GM12878 (cell line): ENCODE data around the gene SLC39A11. TPM values are rescaled to one million over a fixed set of nuclear protein-coding genes. Genes with fewer than 3 reads are reported as not detected.

ENCODE experiments used
- ATAC-seq: fragments of 200-7000 bp; cut with Tn5 transposase; 3 replicates; pipeline ENCODE4 v1.9.1; 2020; ENCODE audit warnings: mild to moderate bottlenecking, moderate library complexity
- BruUV-seq: library from RNA; stranded (reverse); fragments of 400-500 nt; replicated peaks from 2 replicates; lab custom pipeline; 2021; lab: Mats Ljungman, UMichigan
- CTCF ChIA-PET: fragments of 300-600 bp; sonication (Branson Sonifier 250); formaldehyde crosslinking; extraction: SDS; loops from one replicate; lab custom pipeline; 2021; ENCODE audit warnings: inconsistent platforms; lab: Yijun Ruan, JAX
- POLR2A ChIA-PET: fragments of 350-600 bp; formaldehyde crosslinking; extraction: SDS; loops from one replicate; lab custom pipeline; 2021; ENCODE audit warnings: inconsistent platforms; lab: Charles Lee
- RAD21 ChIA-PET: fragments of 300-600 bp; sonication (Branson Sonifier 250); formaldehyde crosslinking; loops from one replicate; lab custom pipeline; 2023; ENCODE audit warnings: antibody characterized with exemption; ENCODE audit not compliant: unreplicated experiment; lab: Charles Lee
- SMC1A ChIA-PET: fragments of 300-600 bp; sonication (Branson Sonifier 250); formaldehyde crosslinking; loops from one replicate; lab custom pipeline; 2023; ENCODE audit not compliant: unreplicated experiment, uncharacterized antibody; lab: Charles Lee
- DNase-seq: peaks from one replicate; pipeline ENCODE4 v3.0.0-alpha.2; 2011; ENCODE audit warnings: low read depth, low spot score
- FAIRE-seq: peaks from 3 replicates; lab custom pipeline; 2011; peaks lifted over from hg19 to GRCh38; lab: Jason Lieb, UNC
- H2AFZ ChIP-seq: 2 replicates; pipeline ENCODE4 v1.6.0; 2011; ENCODE audit warnings: low read depth, low read length, control low read depth; ENCODE audit not compliant: control insufficient read depth
- H3K27ac ChIP-seq: 2 replicates; pipeline ENCODE4 v1.5.1; 2011; ENCODE audit warnings: control low read depth; ENCODE audit not compliant: control insufficient read depth, insufficient read depth
- H3K27me3 ChIP-seq, 2 experiments: replicated peaks in 1 of 2; 2 replicates each; pipeline versions ENCODE4 v1.6.0 to v1.6.1; 2011; ENCODE audit warnings: low read length in 1 of 2; ENCODE audit not compliant: control insufficient read depth in 2 of 2, insufficient read depth in 2 of 2
- H3K36me3 ChIP-seq, 2 experiments: 2 replicates each; pipeline ENCODE4 v1.5.1; 2011; ENCODE audit warnings: low read length in 1 of 2; ENCODE audit not compliant: control insufficient read depth in 2 of 2, insufficient read depth in 2 of 2
- H3K4me1 ChIP-seq: 2 replicates; pipeline ENCODE4 v1.6.1; 2011; ENCODE audit warnings: mild to moderate bottlenecking, low read length, moderate library complexity, mixed read lengths; ENCODE audit not compliant: control insufficient read depth, insufficient read depth
- H3K4me2 ChIP-seq: 2 replicates; pipeline ENCODE4 v1.6.0; 2011; ENCODE audit warnings: control low read depth; ENCODE audit not compliant: control insufficient read depth, insufficient read depth
- H3K4me3 ChIP-seq: fragments of 200-600 bp; sonication (generic); 2 replicates; pipeline ENCODE4 v1.5.1; 2016
- H3K79me2 ChIP-seq: 2 replicates; pipeline ENCODE4 v1.6.0; 2011; ENCODE audit warnings: low read length; ENCODE audit not compliant: control insufficient read depth, insufficient read depth
- H3K9ac ChIP-seq: 2 replicates; pipeline ENCODE4 v1.8.0; 2011; ENCODE audit warnings: low read length, control low read depth, mixed read lengths; ENCODE audit not compliant: control insufficient read depth, insufficient read depth
- H3K9me3 ChIP-seq: replicated peaks from 3 replicates; pipeline ENCODE4 v1.5.1; 2011; ENCODE audit warnings: mild to moderate bottlenecking, low read length; ENCODE audit not compliant: control insufficient read depth, insufficient read depth
- H4K20me1 ChIP-seq: 2 replicates; pipeline ENCODE4 v1.6.0; 2011; ENCODE audit not compliant: control insufficient read depth, insufficient read depth
- BMI1 ChIP-seq: fragments of 450-650 bp; IDR thresholded peaks from 2 replicates; pipeline ENCODE4 v1.6.1; 2016; ENCODE audit warnings: mild to moderate bottlenecking, moderate library complexity, borderline replicate concordance
- FOXM1 ChIP-seq: IDR thresholded peaks from 2 replicates; pipeline ENCODE4 v1.6.1; 2012; ENCODE audit warnings: low read depth, mild to moderate bottlenecking, inconsistent platforms, low read length, moderate library complexity
- GATAD2B ChIP-seq: fragments of 450-650 bp; conservative IDR thresholded peaks from 2 replicates; pipeline ENCODE4 v1.6.1; 2017; ENCODE audit warnings: low read depth, mild to moderate bottlenecking, moderate library complexity
- MEF2A ChIP-seq: IDR thresholded peaks from 2 replicates; pipeline ENCODE4 v1.6.1; 2011; ENCODE audit warnings: low read depth, mild to moderate bottlenecking, low read length, moderate library complexity; ENCODE audit not compliant: insufficient read depth
- MEF2B ChIP-seq: fragments of 450-650 bp; IDR thresholded peaks from 2 replicates; pipeline ENCODE4 v1.6.1; 2018; ENCODE audit warnings: mild to moderate bottlenecking, moderate library complexity; ENCODE audit not compliant: partially characterized antibody, poor library complexity, severe bottlenecking
- NBN ChIP-seq: fragments of 450-650 bp; IDR thresholded peaks from 2 replicates; pipeline ENCODE4 v1.6.1; 2016
- RB1 ChIP-seq: fragments of 450-650 bp; formaldehyde crosslinking; IDR thresholded peaks from 2 replicates; pipeline ENCODE4 v1.6.1; 2017; ENCODE audit warnings: mild to moderate bottlenecking, borderline replicate concordance
- SMARCA5 ChIP-seq: fragments of 450-650 bp; IDR thresholded peaks from 2 replicates; pipeline ENCODE4 v1.6.1; 2017; ENCODE audit warnings: mild to moderate bottlenecking
- SP1 ChIP-seq: IDR thresholded peaks from one replicate; pipeline ENCODE4 v1.6.1; 2011; ENCODE audit warnings: low read depth, low read length
- TBL1XR1 ChIP-seq: IDR thresholded peaks from 2 replicates; pipeline ENCODE4 v1.6.1; 2012; ENCODE audit warnings: low read depth, low read length, improper control_type of control experiment
- ZBED1 ChIP-seq: IDR thresholded peaks from 2 replicates; pipeline ENCODE4 v1.6.1; 2016; ENCODE audit warnings: borderline replicate concordance
- WGBS: methylation state at CpG from one replicate; pipeline ENCODE4 v1.1.6; 2016; ENCODE audit warnings: low lambda C conversion rate; ENCODE audit not compliant: insufficient replicate concordance, insufficient coverage; ENCODE audit errors: missing lambda C conversion rate; 5-methylcytosine and 5-hydroxymethylcytosine counted together
- in situ Hi-C: fragments of 300-500 bp; cut with MboI; formaldehyde crosslinking; loops from 9 replicates; pipeline ENCODE4 v1.14.3; 2018; ENCODE audit warnings: mixed read lengths
- intact Hi-C: fragments of 100-400 bp; cut with micrococcal nuclease; formaldehyde crosslinking; loops from one replicate; pipeline ENCODE4 v1.14.2; 2022; ENCODE audit not compliant: unreplicated experiment
- polyA plus RNA-seq, 11 experiments: library from polyadenylated mRNA; depleted of rRNA in 4 of 11; unstranded in 6 of 11; stranded (reverse) in 5 of 11; fragments of >200 nt; fragmentation: Nextera tagmentation in 4 of 11; fragmentation: Illumina TruSeq in 1 of 11; extraction: Ambion mirVana in 4 of 11; extraction: Trizol in 1 of 11; gene quantifications; 1 replicate in 1 of 11; 2 replicates in 10 of 11; pipeline versions ENCODE4 v1.2.1 to v1.2.3, GENCODE V29; 2011 to 2016; ENCODE audit warnings: inconsistent platforms in 2 of 11, missing spikeins in 2 of 11, low read depth in 1 of 11
- total RNA-seq, 4 experiments: library from RNA; depleted of rRNA in 3 of 4; stranded (reverse); fragments of >200 nt in 3 of 4; fragmentation: Illumina TruSeq in 1 of 4; extraction: Trizol in 1 of 4; gene quantifications; 2 replicates each; pipeline versions ENCODE4 v1.2.1 to v1.2.3, GENCODE V29; 2013 to 2021
- TF ChIP-seq, protein P1 (sequence below): IDR thresholded peaks from 2 replicates; pipeline ENCODE4 v1.6.1; 2012; ENCODE audit warnings: low read length, inconsistent platforms
- TF ChIP-seq, protein P2 (sequence below): fragments of 450-650 bp; IDR thresholded peaks from 2 replicates; pipeline ENCODE4 v1.6.1; 2017; ENCODE audit warnings: low read depth, mild to moderate bottlenecking, moderate library complexity
- TF ChIP-seq, protein P3 (sequence below): fragments of 450-650 bp; formaldehyde crosslinking; IDR thresholded peaks from 2 replicates; pipeline ENCODE4 v1.4.0; 2020; ENCODE audit warnings: mild to moderate bottlenecking, moderate library complexity

The SLC39A11 gene
- total and polyA plus RNA-seq, 10 of the 15 experiments (the other 5 are each of a cell fraction or from before 2014, with no cell fraction given): 8.6 to 23.8 (median 14.0) TPM

DNA sequence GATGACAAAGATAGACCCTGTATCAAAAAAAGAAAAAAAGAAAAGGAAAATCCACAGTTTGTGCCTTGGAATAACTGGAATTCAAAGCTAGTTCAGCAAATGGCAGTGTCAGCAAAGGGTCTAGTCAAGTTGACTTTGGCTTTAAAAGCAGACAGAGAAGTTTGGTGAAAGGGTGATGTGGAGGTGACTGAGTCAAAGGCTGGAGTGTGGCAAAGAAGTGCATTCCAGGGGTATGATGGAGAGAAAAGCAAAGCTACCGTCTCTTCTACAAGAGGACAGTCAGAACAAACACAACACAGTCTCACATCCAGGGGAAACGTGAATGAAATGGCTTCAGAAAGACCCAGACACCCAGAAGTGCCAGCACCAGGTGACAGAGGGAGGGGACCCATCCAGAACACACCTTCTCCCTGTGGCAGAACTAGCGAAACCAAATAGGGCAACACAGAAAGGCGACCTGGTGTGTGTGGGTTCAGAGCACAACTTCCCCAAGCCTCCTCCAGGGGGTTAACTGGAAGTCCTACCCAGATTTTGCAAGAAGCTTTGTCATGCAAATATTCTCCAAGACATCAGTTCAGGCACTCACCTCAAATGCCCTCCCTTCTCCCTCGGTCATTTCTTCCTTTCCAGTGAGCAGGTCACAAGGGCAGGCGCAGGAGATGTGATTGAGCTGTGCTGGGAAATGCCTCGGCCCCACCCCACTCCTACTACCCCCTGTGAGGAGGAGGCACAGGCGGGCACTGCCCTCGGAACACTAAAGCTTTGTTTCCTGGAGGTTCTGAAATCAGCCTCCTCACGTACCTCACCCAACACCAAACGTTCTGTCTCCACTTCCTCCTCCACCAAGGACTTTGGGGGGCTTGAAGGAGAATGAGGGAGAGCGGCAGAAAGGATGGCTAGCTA, 489.7 kb downstream of the SLC39A11 start:
- H3K9me3 ChIP-seq: peaks cover 4% of the 10 kb centered on the region; the same call in 2 of the 3 replicates
- H3K9ac ChIP-seq: no peak overlapping the region; the same call in 1 of the 2 replicates
- DNase-seq (no peak), FAIRE-seq (peak; percentile 78), ATAC-seq (peak; percentile 62)
- no peaks in the 10 kb centered on the region for H3K36me3 ChIP-seq
- in situ Hi-C loops: no loop called here
- no peaks in the 10 kb centered on the region for H3K79me2 ChIP-seq
- H3K27me3 ChIP-seq: no peaks in the 10 kb centered on the region
- H3K4me3 ChIP-seq: no peak overlapping the region
- RAD21 ChIA-PET: interaction anchor here (0.7 to 5.5 kb wide), 16 partner anchors 8 to 562 kb away, joined by 3 to 43 read pairs (median 4); partner anchors contain the start of gene SSTR2
- TSS peak; percentile 99 for BruUV-seq
- WGBS: 11% methylated on average over 12 of the region's 12 CpGs
- 0 out of 2 replicates have a peak overlapping the region, but pooled peaks have one; percentile 1 for H3K4me2 ChIP-seq
- peak overlapping the region; percentile 31 for H3K27ac ChIP-seq
- intact Hi-C loops: loop anchor here (5.0 kb wide), 1 partner anchor 180 kb away; no protein-coding TSS in a partner anchor
- CTCF ChIA-PET: interaction anchor here (0.8 to 4.5 kb wide), 10 partner anchors 10 to 125 kb away, joined by 3 to 32 read pairs (median 8); no protein-coding TSS in a partner anchor
- peaks cover 6% of the 10 kb centered on the region for H3K4me1 ChIP-seq
- SMC1A ChIA-PET: interaction anchor here (0.8 to 6.3 kb wide), 11 partner anchors 8 to 137 kb away, joined by 3 to 66 read pairs (median 5); no protein-coding TSS in a partner anchor
- H2AFZ ChIP-seq: no peak overlapping the region
- POLR2A ChIA-PET: interaction anchor here (1.0 to 5.1 kb wide), 8 partner anchors 9 to 46 kb away, joined by 3 to 52 read pairs (median 16); no protein-coding TSS in a partner anchor
- no peaks in the 10 kb centered on the region for H4K20me1 ChIP-seq
- TF ChIP-seq RB1 (0 out of 2 replicates have a peak, but pooled peaks have one; percentile 16), MEF2B (no peak), SMARCA5 (0 out of 2 replicates have a peak, but pooled peaks have one; percentile 26), BMI1 (no peak), GATAD2B (peak; percentile 61; the same call in 1 of the 2 replicates), TBL1XR1 (no peak), FOXM1 (no peak), NBN (peak; percentile 21; the same call in 1 of the 2 replicates), MEF2A (no peak), ZBED1 (no peak), SP1 (peak; percentile 36)
- TF ChIP-seq, protein P1, sequence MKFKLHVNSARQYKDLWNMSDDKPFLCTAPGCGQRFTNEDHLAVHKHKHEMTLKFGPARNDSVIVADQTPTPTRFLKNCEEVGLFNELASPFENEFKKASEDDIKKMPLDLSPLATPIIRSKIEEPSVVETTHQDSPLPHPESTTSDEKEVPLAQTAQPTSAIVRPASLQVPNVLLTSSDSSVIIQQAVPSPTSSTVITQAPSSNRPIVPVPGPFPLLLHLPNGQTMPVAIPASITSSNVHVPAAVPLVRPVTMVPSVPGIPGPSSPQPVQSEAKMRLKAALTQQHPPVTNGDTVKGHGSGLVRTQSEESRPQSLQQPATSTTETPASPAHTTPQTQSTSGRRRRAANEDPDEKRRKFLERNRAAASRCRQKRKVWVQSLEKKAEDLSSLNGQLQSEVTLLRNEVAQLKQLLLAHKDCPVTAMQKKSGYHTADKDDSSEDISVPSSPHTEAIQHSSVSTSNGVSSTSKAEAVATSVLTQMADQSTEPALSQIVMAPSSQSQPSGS: no peak
- TF ChIP-seq, protein P2, sequence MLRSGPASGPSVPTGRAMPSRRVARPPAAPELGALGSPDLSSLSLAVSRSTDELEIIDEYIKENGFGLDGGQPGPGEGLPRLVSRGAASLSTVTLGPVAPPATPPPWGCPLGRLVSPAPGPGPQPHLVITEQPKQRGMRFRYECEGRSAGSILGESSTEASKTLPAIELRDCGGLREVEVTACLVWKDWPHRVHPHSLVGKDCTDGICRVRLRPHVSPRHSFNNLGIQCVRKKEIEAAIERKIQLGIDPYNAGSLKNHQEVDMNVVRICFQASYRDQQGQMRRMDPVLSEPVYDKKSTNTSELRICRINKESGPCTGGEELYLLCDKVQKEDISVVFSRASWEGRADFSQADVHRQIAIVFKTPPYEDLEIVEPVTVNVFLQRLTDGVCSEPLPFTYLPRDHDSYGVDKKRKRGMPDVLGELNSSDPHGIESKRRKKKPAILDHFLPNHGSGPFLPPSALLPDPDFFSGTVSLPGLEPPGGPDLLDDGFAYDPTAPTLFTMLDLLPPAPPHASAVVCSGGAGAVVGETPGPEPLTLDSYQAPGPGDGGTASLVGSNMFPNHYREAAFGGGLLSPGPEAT: 0 out of 2 replicates have a peak, but pooled peaks have one; percentile 20
- TF ChIP-seq, protein P3, sequence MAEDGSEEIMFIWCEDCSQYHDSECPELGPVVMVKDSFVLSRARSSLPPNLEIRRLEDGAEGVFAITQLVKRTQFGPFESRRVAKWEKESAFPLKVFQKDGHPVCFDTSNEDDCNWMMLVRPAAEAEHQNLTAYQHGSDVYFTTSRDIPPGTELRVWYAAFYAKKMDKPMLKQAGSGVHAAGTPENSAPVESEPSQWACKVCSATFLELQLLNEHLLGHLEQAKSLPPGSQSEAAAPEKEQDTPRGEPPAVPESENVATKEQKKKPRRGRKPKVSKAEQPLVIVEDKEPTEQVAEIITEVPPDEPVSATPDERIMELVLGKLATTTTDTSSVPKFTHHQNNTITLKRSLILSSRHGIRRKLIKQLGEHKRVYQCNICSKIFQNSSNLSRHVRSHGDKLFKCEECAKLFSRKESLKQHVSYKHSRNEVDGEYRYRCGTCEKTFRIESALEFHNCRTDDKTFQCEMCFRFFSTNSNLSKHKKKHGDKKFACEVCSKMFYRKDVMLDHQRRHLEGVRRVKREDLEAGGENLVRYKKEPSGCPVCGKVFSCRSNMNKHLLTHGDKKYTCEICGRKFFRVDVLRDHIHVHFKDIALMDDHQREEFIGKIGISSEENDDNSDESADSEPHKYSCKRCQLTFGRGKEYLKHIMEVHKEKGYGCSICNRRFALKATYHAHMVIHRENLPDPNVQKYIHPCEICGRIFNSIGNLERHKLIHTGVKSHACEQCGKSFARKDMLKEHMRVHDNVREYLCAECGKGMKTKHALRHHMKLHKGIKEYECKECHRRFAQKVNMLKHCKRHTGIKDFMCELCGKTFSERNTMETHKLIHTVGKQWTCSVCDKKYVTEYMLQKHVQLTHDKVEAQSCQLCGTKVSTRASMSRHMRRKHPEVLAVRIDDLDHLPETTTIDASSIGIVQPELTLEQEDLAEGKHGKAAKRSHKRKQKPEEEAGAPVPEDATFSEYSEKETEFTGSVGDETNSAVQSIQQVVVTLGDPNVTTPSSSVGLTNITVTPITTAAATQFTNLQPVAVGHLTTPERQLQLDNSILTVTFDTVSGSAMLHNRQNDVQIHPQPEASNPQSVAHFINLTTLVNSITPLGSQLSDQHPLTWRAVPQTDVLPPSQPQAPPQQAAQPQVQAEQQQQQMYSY (CRISPR knock-in tag): no peak
